ENCODE data around the gene ARHGAP22. TPM values are rescaled to one million over a fixed set of nuclear protein-coding genes. Genes with fewer than 3 reads are reported as not detected.

The ARHGAP22 gene
- total RNA-seq, 1 donor from 2014 or later, result 6.2 TPM

DNA sequence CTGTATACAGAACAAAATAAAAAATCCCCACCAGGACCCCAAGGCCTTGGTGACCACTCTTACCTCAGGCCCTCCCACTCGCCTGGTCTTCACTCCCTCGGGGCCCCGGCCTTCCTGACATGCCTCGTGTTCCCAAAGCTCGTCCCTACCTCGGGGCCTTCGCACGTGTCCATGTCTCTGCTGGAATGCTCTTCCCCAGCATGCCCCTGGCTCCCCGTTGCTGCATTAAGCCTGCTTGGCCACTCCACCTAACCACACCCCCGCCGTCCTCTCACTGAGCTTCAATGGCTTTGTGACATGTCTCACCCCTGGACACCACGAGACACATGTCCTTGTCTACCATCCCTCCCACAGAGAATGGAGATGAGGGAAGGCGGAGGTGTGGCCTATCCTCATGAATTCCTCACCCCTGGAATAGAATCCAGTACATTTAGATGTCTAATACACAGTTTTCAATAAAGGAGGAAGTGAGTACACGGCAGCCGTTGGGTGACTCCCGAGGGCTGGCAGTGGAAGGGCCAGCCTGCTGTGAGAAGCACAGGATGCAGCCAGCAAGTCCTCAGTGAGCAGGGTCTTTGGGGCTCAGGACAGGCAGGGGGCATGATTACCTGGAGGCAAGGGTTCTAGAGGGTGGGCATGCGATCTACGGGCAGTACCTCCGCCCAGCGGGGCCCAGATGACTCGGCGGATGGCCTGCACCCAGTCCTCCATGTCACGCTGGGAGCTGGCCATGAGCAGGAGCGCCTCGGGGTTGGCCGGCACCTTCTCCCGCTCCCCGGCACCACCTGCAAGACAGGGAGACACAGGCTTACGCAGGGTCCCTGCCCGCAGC, 125.7 kb downstream of the ARHGAP22 start:
- no peak overlapping the region for H3K4me3 ChIP-seq (ENCODE audit: insufficient read depth, low read depth, low read length)
- H3K9ac ChIP-seq (ENCODE audit: low read length), result no peak overlapping the region
- H3K4me1 Mint-ChIP-seq (ENCODE audit: low read depth, unreplicated experiment), result peaks cover 5% of the 10 kb centered on the region
- no peak overlapping the region for H3K27ac ChIP-seq (ENCODE audit: low read depth, low read length)
- H3K36me3 ChIP-seq (ENCODE audit: insufficient read depth, low read length), result no peaks in the 10 kb centered on the region
- FAIRE-seq (no peak), DNase-seq (ENCODE audit: low read depth) (no peak)
- no peak overlapping the region for H2AFZ ChIP-seq (ENCODE audit: low read depth, low read length)
- no peaks in the 10 kb centered on the region for H3K4me1 ChIP-seq (ENCODE audit: insufficient read depth, low read length)
- H3K9me3 Mint-ChIP-seq (ENCODE audit: unreplicated experiment), result no peaks in the 10 kb centered on the region
- peaks cover 24% of the 10 kb centered on the region for H4K20me1 ChIP-seq (ENCODE audit: insufficient read depth, low read length)
- no peaks in the 10 kb centered on the region for H3K27me3 ChIP-seq (ENCODE audit: insufficient read depth, low read length)
- H3K79me2 ChIP-seq (ENCODE audit: insufficient read depth, low read length), result peaks cover 10% of the 10 kb centered on the region
- H3K27ac Mint-ChIP-seq (ENCODE audit: unreplicated experiment), result no peak overlapping the region
- H3K36me3 Mint-ChIP-seq (ENCODE audit: low read depth, unreplicated experiment), result no peaks in the 10 kb centered on the region
- no peak overlapping the region for H3K4me3 Mint-ChIP-seq (ENCODE audit: unreplicated experiment)
- no peak overlapping the region for H3K4me2 ChIP-seq (ENCODE audit: low read length)
- H3K27me3 Mint-ChIP-seq (ENCODE audit: low read depth, unreplicated experiment), result peaks cover 11% of the 10 kb centered on the region
- TF ChIP-seq, protein P1, sequence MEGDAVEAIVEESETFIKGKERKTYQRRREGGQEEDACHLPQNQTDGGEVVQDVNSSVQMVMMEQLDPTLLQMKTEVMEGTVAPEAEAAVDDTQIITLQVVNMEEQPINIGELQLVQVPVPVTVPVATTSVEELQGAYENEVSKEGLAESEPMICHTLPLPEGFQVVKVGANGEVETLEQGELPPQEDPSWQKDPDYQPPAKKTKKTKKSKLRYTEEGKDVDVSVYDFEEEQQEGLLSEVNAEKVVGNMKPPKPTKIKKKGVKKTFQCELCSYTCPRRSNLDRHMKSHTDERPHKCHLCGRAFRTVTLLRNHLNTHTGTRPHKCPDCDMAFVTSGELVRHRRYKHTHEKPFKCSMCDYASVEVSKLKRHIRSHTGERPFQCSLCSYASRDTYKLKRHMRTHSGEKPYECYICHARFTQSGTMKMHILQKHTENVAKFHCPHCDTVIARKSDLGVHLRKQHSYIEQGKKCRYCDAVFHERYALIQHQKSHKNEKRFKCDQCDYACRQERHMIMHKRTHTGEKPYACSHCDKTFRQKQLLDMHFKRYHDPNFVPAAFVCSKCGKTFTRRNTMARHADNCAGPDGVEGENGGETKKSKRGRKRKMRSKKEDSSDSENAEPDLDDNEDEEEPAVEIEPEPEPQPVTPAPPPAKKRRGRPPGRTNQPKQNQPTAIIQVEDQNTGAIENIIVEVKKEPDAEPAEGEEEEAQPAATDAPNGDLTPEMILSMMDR (IDR thresholded peaks at IDR 0.05; ENCODE audit: insufficient read depth, low read depth, low read length), result no peak
- no peak for TF ChIP-seq EZH2 (IDR thresholded peaks at IDR 0.05; ENCODE audit: insufficient read depth, low read length)
- no peaks in the 10 kb centered on the region for H3K9me3 ChIP-seq (ENCODE audit: insufficient read depth, low read depth, low read length)

DNA sequence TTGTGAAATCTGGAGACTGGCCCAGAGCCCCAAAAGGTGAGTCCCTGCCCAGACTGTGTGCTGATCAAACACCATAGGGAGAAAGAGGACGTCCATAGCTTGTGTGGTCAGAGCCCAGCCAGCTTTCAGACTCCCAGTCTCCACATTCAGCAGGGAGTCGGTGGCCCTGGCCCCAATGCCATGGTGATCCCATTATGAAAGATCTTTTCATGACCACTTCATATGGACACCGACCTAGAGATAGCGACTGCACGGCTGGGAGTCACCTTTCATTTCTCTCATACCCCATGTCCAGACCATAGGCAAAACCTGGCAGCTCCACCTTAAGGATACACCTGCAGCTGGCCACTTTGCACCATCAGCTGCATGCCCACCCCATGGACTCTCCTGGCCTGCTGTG, 126.4 kb downstream of the ARHGAP22 start:
- Histone ChIP-seq H4K20me1 (ENCODE audit: insufficient read depth, low read length) (peaks cover 24% of the 10 kb centered on the region), H3K4me3 (ENCODE audit: insufficient read depth, low read depth, low read length) (no peak overlapping the region), H3K27me3 (ENCODE audit: insufficient read depth, low read length) (no peaks in the 10 kb centered on the region), H3K36me3 (ENCODE audit: insufficient read depth, low read length) (no peaks in the 10 kb centered on the region), H3K9ac (ENCODE audit: low read length) (no peak overlapping the region), H2AFZ (ENCODE audit: low read depth, low read length) (no peak overlapping the region), H3K9me3 (ENCODE audit: insufficient read depth, low read depth, low read length) (no peaks in the 10 kb centered on the region), H3K4me1 (ENCODE audit: insufficient read depth, low read length) (no peaks in the 10 kb centered on the region), H3K79me2 (ENCODE audit: insufficient read depth, low read length) (peaks cover 10% of the 10 kb centered on the region), H3K4me2 (ENCODE audit: low read length) (no peak overlapping the region), H3K27ac (ENCODE audit: low read depth, low read length) (no peak overlapping the region)
- Mint-ChIP-seq H3K27me3 (ENCODE audit: low read depth, unreplicated experiment) (peaks cover 11% of the 10 kb centered on the region), H3K27ac (ENCODE audit: unreplicated experiment) (no peak overlapping the region), H3K36me3 (ENCODE audit: low read depth, unreplicated experiment) (no peaks in the 10 kb centered on the region), H3K4me1 (ENCODE audit: low read depth, unreplicated experiment) (peaks cover 2% of the 10 kb centered on the region), H3K4me3 (ENCODE audit: unreplicated experiment) (no peak overlapping the region), H3K9me3 (ENCODE audit: unreplicated experiment) (no peaks in the 10 kb centered on the region)
- FAIRE-seq (no peak), DNase-seq (ENCODE audit: low read depth) (no peak)
- TF ChIP-seq, protein P1 (IDR thresholded peaks at IDR 0.05; ENCODE audit: insufficient read depth, low read depth, low read length), result no peak
- TF ChIP-seq EZH2 (IDR thresholded peaks at IDR 0.05; ENCODE audit: insufficient read depth, low read length), result no peak

DNA sequence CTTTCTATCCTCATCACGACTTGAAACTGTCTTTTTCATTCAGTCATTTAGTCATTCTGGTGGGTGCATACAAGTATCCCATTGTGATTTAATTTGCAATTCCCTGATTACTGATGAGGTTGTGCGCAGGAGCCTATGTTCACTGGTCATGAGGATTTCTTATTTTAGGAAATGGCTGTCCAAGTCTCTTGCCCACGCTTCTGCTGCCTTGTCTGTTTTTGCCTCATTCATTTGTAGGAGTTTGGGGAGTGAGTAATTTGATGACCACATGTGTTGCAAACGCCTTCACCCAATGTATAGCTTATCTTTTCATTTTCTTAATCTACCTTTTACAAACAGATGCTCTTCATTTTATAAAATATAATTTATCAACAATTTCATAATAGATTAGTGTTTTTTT, 127.3 kb downstream of the ARHGAP22 start:
- H3K27me3 Mint-ChIP-seq (ENCODE audit: low read depth, unreplicated experiment), result peaks cover 11% of the 10 kb centered on the region
- Histone ChIP-seq H3K9ac (ENCODE audit: low read length) (no peak overlapping the region), H3K9me3 (ENCODE audit: insufficient read depth, low read depth, low read length) (no peaks in the 10 kb centered on the region), H3K4me1 (ENCODE audit: insufficient read depth, low read length) (no peaks in the 10 kb centered on the region), H3K4me2 (ENCODE audit: low read length) (no peak overlapping the region), H3K27me3 (ENCODE audit: insufficient read depth, low read length) (no peaks in the 10 kb centered on the region), H3K79me2 (ENCODE audit: insufficient read depth, low read length) (peaks cover 10% of the 10 kb centered on the region), H3K4me3 (ENCODE audit: insufficient read depth, low read depth, low read length) (no peak overlapping the region), H2AFZ (ENCODE audit: low read depth, low read length) (no peak overlapping the region), H3K27ac (ENCODE audit: low read depth, low read length) (no peak overlapping the region), H4K20me1 (ENCODE audit: insufficient read depth, low read length) (peaks cover 24% of the 10 kb centered on the region), H3K36me3 (ENCODE audit: insufficient read depth, low read length) (no peaks in the 10 kb centered on the region)
- DNase-seq (ENCODE audit: low read depth), result no peak
- H3K4me1 Mint-ChIP-seq (ENCODE audit: low read depth, unreplicated experiment), result no peaks in the 10 kb centered on the region
- no peaks in the 10 kb centered on the region for H3K9me3 Mint-ChIP-seq (ENCODE audit: unreplicated experiment)
- no peaks in the 10 kb centered on the region for H3K36me3 Mint-ChIP-seq (ENCODE audit: low read depth, unreplicated experiment)
- TF ChIP-seq, protein P1 (IDR thresholded peaks at IDR 0.05; ENCODE audit: insufficient read depth, low read depth, low read length), result no peak
- no peak for TF ChIP-seq EZH2 (IDR thresholded peaks at IDR 0.05; ENCODE audit: insufficient read depth, low read length)
- no peak overlapping the region for H3K27ac Mint-ChIP-seq (ENCODE audit: unreplicated experiment)
- no peak overlapping the region for H3K4me3 Mint-ChIP-seq (ENCODE audit: unreplicated experiment)
- FAIRE-seq, result no peak

All from astrocyte (in vitro differentiated cells and primary cell).